Keratinocyte (primary cell): ENCODE measurements around the gene CRB2. TPM values are rescaled to one million over a fixed set of nuclear protein-coding genes. Genes with fewer than 3 reads are reported as not detected.

ENCODE experiments used
- DNase-seq: peaks from one replicate; pipeline ENCODE4 v3.0.0-alpha.2; 2011; ENCODE audit warnings: low read depth, missing footprints, low spot score
- FAIRE-seq: peaks from 2 replicates; lab custom pipeline; 2011; peaks lifted over from hg19 to GRCh38; lab: Jason Lieb, UNC
- H2AFZ ChIP-seq: 2 replicates; pipeline ENCODE4 v1.6.0; 2012; ENCODE audit warnings: low read length, control low read depth, inconsistent platforms; ENCODE audit not compliant: control insufficient read depth
- H3K27ac ChIP-seq: 2 replicates; pipeline ENCODE4 v1.5.1; 2011; ENCODE audit warnings: low read length; ENCODE audit not compliant: control insufficient read depth, insufficient read depth
- H3K27me3 ChIP-seq: 3 replicates; pipeline ENCODE4 v1.6.0; 2011; ENCODE audit warnings: low read length; ENCODE audit not compliant: control insufficient read depth, insufficient read depth; ENCODE audit errors: extremely low read depth
- H3K36me3 ChIP-seq, 2 experiments: 2 replicates in 1 of 2; 3 replicates in 1 of 2; pipeline ENCODE4 v1.5.1; 2011; ENCODE audit warnings: low read length in 2 of 2, mild to moderate bottlenecking in 1 of 2; ENCODE audit not compliant: control insufficient read depth in 2 of 2, insufficient read depth in 2 of 2; ENCODE audit errors: extremely low read depth in 1 of 2
- H3K4me1 ChIP-seq: 3 replicates; pipeline ENCODE4 v1.5.1; 2011; ENCODE audit warnings: low read length; ENCODE audit not compliant: control insufficient read depth, insufficient read depth; ENCODE audit errors: extremely low read depth
- H3K4me2 ChIP-seq: 3 replicates; pipeline ENCODE4 v1.6.0; 2011; ENCODE audit warnings: low read depth, low read length; ENCODE audit not compliant: control insufficient read depth, insufficient read depth; ENCODE audit errors: extremely low read depth
- H3K4me3 ChIP-seq, 3 experiments: fragments of 200-600 bp in 1 of 3; sonication (generic) in 1 of 3; 2 replicates in 2 of 3; 3 replicates in 1 of 3; pipeline ENCODE4 v1.5.1; 2011 to 2016; ENCODE audit warnings: low read length in 3 of 3, mild to moderate bottlenecking in 3 of 3, control low read depth in 2 of 3, inconsistent platforms in 1 of 3, low read depth in 1 of 3, mixed read lengths in 1 of 3, mixed run types in 1 of 3, moderate library complexity in 1 of 3; ENCODE audit not compliant: control insufficient read depth in 2 of 3, insufficient read depth in 2 of 3; ENCODE audit errors: extremely low read depth in 1 of 3
- H3K79me2 ChIP-seq: 2 replicates; pipeline ENCODE4 v1.6.0; 2012; ENCODE audit warnings: low read length; ENCODE audit not compliant: control insufficient read depth, insufficient read depth
- H3K9ac ChIP-seq: 3 replicates; pipeline ENCODE4 v1.6.0; 2011; ENCODE audit warnings: low read length; ENCODE audit not compliant: control insufficient read depth, insufficient read depth; ENCODE audit errors: extremely low read depth
- H3K9me1 ChIP-seq: 3 replicates; pipeline ENCODE4 v1.6.0; 2011; ENCODE audit warnings: low read length; ENCODE audit not compliant: control insufficient read depth, insufficient read depth; ENCODE audit errors: extremely low read depth
- H3K9me3 ChIP-seq: 2 replicates; pipeline ENCODE4 v1.5.1; 2012; ENCODE audit warnings: low read depth, low read length; ENCODE audit not compliant: control insufficient read depth
- H4K20me1 ChIP-seq: 3 replicates; pipeline ENCODE4 v1.6.0; 2011; ENCODE audit warnings: low read length; ENCODE audit not compliant: control insufficient read depth, insufficient read depth; ENCODE audit errors: extremely low read depth
- CTCF ChIP-seq, 3 experiments: IDR thresholded peaks in 1 of 3; conservative IDR thresholded peaks in 1 of 3; optimal IDR thresholded peaks in 1 of 3; 2 replicates in 2 of 3; 3 replicates in 1 of 3; pipeline versions ENCODE3 to v1.5.1; 2011; ENCODE audit warnings: low read length in 3 of 3, mild to moderate bottlenecking in 3 of 3, moderate library complexity in 2 of 3, control low read depth in 1 of 3, inconsistent platforms in 1 of 3; ENCODE audit not compliant: insufficient read depth in 2 of 3; ENCODE audit errors: extremely low read depth in 1 of 3
- EZH2 ChIP-seq: IDR thresholded peaks from one replicate; pipeline ENCODE4 v1.6.1; 2012; ENCODE audit warnings: inconsistent platforms, mild to moderate bottlenecking, low read length, moderate library complexity
- dilution Hi-C: fragments of 300-500 bp; cut with MboI; formaldehyde crosslinking; loops from one replicate; pipeline ENCODE4 v1.7.0; 2020; ENCODE audit warnings: low sequenced_read_pairs; ENCODE audit not compliant: extremely low pct_ligation_motif_present
- polyA plus RNA-seq, 5 experiments: library from polyadenylated mRNA; depleted of rRNA in 3 of 5; stranded (reverse) in 3 of 5; stranded (forward) in 1 of 5; unstranded in 1 of 5; fragments of >200 nt; gene quantifications; 1 replicate in 1 of 5; 2 replicates in 3 of 5; 3 replicates in 1 of 5; pipeline versions ENCODE4 v1.2.1 to v1.2.3, GENCODE V29; 2011 to 2012; ENCODE audit warnings: missing spikeins in 2 of 5, low read depth in 1 of 5, low replicate concordance in 1 of 5

The CRB2 gene
- polyA plus RNA-seq, 1 donor (not counting 4 experiments of a cell fraction or from before 2014, with no cell fraction given): not detected

- Histone ChIP-seq H3K9me3 (no peaks in the 10 kb centered on the region), H3K4me2 (no peak overlapping the region), H3K27me3 (no peaks in the 10 kb centered on the region), H2AFZ (no peak overlapping the region), H3K27ac (no peak overlapping the region), H3K9me1 (no peaks in the 10 kb centered on the region), H3K4me3 (no peak overlapping the region), H3K36me3 (no peaks in the 10 kb centered on the region), H4K20me1 (no peaks in the 10 kb centered on the region), H3K79me2 (no peaks in the 10 kb centered on the region), H3K9ac (no peak overlapping the region), H3K4me1 (peaks cover 5% of the 10 kb centered on the region)
- TF ChIP-seq CTCF (optimal IDR thresholded peaks at IDR 0.05 in 1 of 3, IDR thresholded peaks at IDR 0.05 in 1 of 3, conservative IDR thresholded peaks at IDR 0.05 in 1 of 3; ENCODE audit: extremely low read depth in 1 of 3, insufficient read depth in 2 of 3, low read length in 3 of 3) (no peak), EZH2 (no peak)
- no peak for DNase-seq
- dilution Hi-C loops: no loop called here
- no peak for FAIRE-seq
Observed at GRCh38 chr9:123408313-123409262, 52.6 kb downstream of the CRB2 start.

GRCh38 chr9:123410281-123410910 lies 54.4 kb downstream of the CRB2 start:
- H3K27me3 ChIP-seq: no peaks in the 10 kb centered on the region
- no peak for TF ChIP-seq EZH2
- no peak for TF ChIP-seq CTCF (optimal IDR thresholded peaks at IDR 0.05 in 1 of 3, IDR thresholded peaks at IDR 0.05 in 1 of 3, conservative IDR thresholded peaks at IDR 0.05 in 1 of 3; ENCODE audit: extremely low read depth in 1 of 3, insufficient read depth in 2 of 3, low read length in 3 of 3)
- no peaks in the 10 kb centered on the region for H3K9me1 ChIP-seq
- no peaks in the 10 kb centered on the region for H3K79me2 ChIP-seq
- dilution Hi-C loops: no loop called here
- no peak overlapping the region for H2AFZ ChIP-seq
- no peak overlapping the region for H3K9ac ChIP-seq
- DNase-seq (no peak), FAIRE-seq (no peak)
- H3K4me3 ChIP-seq: no peak overlapping the region
- no peaks in the 10 kb centered on the region for H3K9me3 ChIP-seq
- no peaks in the 10 kb centered on the region for H4K20me1 ChIP-seq
- no peaks in the 10 kb centered on the region for H3K36me3 ChIP-seq
- H3K4me1 ChIP-seq: peaks cover 5% of the 10 kb centered on the region
- no peak overlapping the region for H3K4me2 ChIP-seq
- no peak overlapping the region for H3K27ac ChIP-seq
